ENCODE data around the gene AKAP12. TPM values are rescaled to one million over a fixed set of nuclear protein-coding genes. Genes with fewer than 3 reads are reported as not detected.
A peak's percentile ranks its signal among the peaks of the same experiment; 100 is the strongest.

AKAP12 gene
- total and polyA plus RNA-seq, 2 experiments from 2014 or later = 90.1 to 137 TPM

DNA sequence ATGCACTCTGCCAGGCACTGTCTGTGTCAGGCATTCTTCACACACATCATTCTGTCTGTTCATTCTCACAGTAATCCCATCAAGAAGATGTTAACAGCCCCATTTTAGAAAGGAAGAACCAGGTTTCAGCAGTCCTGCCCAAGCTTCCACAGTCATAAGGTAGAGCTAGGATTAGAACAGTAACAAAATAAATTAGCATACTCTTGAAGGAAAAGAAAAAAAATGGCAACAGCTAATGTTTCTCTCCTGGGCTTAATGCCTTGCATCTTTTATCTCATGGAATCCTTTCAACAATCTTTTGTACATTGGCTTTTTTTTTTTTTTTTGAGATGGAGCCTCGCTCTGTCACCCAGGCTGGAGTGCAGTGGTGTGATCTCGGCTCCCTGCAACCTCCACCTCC lies 32.1 kb upstream of the AKAP12 start (continued):
- TF ChIP-seq ZNF331 (CRISPR knock-in tag; IDR thresholded peaks at IDR 0.05; ENCODE audit: low read depth) (no peak), STAT1 (IDR thresholded peaks at IDR 0.05; ENCODE audit: unreplicated experiment) (no peak), NANOG (IDR thresholded peaks at IDR 0.05; ENCODE audit: borderline replicate concordance) (no peak)
- TF ChIP-seq, protein P1, sequence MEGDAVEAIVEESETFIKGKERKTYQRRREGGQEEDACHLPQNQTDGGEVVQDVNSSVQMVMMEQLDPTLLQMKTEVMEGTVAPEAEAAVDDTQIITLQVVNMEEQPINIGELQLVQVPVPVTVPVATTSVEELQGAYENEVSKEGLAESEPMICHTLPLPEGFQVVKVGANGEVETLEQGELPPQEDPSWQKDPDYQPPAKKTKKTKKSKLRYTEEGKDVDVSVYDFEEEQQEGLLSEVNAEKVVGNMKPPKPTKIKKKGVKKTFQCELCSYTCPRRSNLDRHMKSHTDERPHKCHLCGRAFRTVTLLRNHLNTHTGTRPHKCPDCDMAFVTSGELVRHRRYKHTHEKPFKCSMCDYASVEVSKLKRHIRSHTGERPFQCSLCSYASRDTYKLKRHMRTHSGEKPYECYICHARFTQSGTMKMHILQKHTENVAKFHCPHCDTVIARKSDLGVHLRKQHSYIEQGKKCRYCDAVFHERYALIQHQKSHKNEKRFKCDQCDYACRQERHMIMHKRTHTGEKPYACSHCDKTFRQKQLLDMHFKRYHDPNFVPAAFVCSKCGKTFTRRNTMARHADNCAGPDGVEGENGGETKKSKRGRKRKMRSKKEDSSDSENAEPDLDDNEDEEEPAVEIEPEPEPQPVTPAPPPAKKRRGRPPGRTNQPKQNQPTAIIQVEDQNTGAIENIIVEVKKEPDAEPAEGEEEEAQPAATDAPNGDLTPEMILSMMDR (conservative IDR thresholded peaks at IDR 0.05; ENCODE audit: low read depth in 2 of 2) = no peak

GRCh38 chr6:151209071-151209831 lies 30.5 kb upstream of the AKAP12 start:
- DNase-seq (ENCODE audit: low spot score) (no peak), ATAC-seq (peak; percentile 27; the same call in 2 of the 3 replicates)
- Mint-ChIP-seq H3K4me3 (no peak overlapping the region), H3K4me1 (no peaks in the 10 kb centered on the region; the same call in 2 of the 3 replicates), H3K36me3 (ENCODE audit: low read depth) (peaks cover 14% of the 10 kb centered on the region; the same call in 1 of the 3 replicates), H3K27ac (no peak overlapping the region), H3K9me3 (peaks cover 30% of the 10 kb centered on the region), H3K27me3 (ENCODE audit: insufficient read depth, low read depth, poor library complexity) (peaks cover 10% of the 10 kb centered on the region)
- no peaks in the 10 kb centered on the region for H3K4me1 ChIP-seq (ENCODE audit: insufficient read depth)
- H3K79me2 ChIP-seq (replicated peaks; ENCODE audit: insufficient read depth) = no peaks in the 10 kb centered on the region
- no peaks in the 10 kb centered on the region for H3K9me2 ChIP-seq (ENCODE audit: insufficient read depth)
- no peaks in the 10 kb centered on the region for H3F3A ChIP-seq (replicated peaks; ENCODE audit: low read depth)
- peak overlapping the region; percentile 16; the same call in 1 of the 2 replicates for H2AFZ ChIP-seq
- no peak overlapping the region for H3K4me3 ChIP-seq
- H3K27ac ChIP-seq (ENCODE audit: low read depth) = no peak overlapping the region
- no peaks in the 10 kb centered on the region for H3K27me3 ChIP-seq (ENCODE audit: insufficient read depth)
- H3K36me3 ChIP-seq (ENCODE audit: insufficient read depth) = no peaks in the 10 kb centered on the region; the same call in 1 of the 2 replicates
- no peak overlapping the region for H3K4me2 ChIP-seq
- no peaks in the 10 kb centered on the region for H4K20me1 ChIP-seq (replicated peaks; ENCODE audit: insufficient read depth)
- TF ChIP-seq STAT1 (IDR thresholded peaks at IDR 0.05; ENCODE audit: unreplicated experiment) = no peak
- TF ChIP-seq, protein P2, sequence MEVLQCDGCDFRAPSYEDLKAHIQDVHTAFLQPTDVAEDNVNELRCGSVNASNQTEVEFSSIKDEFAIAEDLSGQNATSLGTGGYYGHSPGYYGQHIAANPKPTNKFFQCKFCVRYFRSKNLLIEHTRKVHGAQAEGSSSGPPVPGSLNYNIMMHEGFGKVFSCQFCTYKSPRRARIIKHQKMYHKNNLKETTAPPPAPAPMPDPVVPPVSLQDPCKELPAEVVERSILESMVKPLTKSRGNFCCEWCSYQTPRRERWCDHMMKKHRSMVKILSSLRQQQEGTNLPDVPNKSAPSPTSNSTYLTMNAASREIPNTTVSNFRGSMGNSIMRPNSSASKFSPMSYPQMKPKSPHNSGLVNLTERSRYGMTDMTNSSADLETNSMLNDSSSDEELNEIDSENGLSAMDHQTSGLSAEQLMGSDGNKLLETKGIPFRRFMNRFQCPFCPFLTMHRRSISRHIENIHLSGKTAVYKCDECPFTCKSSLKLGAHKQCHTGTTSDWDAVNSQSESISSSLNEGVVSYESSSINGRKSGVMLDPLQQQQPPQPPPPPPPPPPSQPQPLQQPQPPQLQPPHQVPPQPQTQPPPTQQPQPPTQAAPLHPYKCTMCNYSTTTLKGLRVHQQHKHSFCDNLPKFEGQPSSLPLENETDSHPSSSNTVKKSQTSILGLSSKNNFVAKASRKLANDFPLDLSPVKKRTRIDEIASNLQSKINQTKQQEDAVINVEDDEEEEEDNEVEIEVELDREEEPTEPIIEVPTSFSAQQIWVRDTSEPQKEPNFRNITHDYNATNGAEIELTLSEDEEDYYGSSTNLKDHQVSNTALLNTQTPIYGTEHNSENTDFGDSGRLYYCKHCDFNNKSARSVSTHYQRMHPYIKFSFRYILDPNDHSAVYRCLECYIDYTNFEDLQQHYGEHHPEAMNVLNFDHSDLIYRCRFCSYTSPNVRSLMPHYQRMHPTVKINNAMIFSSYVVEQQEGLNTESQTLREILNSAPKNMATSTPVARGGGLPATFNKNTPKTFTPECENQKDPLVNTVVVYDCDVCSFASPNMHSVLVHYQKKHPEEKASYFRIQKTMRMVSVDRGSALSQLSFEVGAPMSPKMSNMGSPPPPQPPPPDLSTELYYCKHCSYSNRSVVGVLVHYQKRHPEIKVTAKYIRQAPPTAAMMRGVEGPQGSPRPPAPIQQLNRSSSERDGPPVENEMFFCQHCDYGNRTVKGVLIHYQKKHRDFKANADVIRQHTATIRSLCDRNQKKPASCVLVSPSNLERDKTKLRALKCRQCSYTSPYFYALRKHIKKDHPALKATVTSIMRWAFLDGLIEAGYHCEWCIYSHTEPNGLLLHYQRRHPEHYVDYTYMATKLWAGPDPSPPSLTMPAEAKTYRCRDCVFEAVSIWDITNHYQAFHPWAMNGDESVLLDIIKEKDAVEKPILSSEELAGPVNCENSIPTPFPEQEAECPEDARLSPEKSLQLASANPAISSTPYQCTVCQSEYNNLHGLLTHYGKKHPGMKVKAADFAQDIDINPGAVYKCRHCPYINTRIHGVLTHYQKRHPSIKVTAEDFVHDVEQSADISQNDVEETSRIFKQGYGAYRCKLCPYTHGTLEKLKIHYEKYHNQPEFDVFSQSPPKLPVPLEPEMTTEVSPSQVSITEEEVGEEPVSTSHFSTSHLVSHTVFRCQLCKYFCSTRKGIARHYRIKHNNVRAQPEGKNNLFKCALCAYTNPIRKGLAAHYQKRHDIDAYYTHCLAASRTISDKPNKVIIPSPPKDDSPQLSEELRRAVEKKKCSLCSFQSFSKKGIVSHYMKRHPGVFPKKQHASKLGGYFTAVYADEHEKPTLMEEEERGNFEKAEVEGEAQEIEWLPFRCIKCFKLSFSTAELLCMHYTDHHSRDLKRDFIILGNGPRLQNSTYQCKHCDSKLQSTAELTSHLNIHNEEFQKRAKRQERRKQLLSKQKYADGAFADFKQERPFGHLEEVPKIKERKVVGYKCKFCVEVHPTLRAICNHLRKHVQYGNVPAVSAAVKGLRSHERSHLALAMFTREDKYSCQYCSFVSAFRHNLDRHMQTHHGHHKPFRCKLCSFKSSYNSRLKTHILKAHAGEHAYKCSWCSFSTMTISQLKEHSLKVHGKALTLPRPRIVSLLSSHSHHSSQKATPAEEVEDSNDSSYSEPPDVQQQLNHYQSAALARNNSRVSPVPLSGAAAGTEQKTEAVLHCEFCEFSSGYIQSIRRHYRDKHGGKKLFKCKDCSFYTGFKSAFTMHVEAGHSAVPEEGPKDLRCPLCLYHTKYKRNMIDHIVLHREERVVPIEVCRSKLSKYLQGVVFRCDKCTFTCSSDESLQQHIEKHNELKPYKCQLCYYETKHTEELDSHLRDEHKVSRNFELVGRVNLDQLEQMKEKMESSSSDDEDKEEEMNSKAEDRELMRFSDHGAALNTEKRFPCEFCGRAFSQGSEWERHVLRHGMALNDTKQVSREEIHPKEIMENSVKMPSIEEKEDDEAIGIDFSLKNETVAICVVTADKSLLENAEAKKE (CRISPR knock-in tag; IDR thresholded peaks at IDR 0.05) = no peak
- TF ChIP-seq CREB1 (CRISPR knock-in tag; IDR thresholded peaks at IDR 0.05; ENCODE audit: low read depth) = no peak
- no peak for TF ChIP-seq NANOG (IDR thresholded peaks at IDR 0.05; ENCODE audit: borderline replicate concordance)
- no peak for TF ChIP-seq POLR2AphosphoS5 (IDR thresholded peaks at IDR 0.05; ENCODE audit: low read depth)
- no peak for TF ChIP-seq ETS1 (IDR thresholded peaks at IDR 0.05)
- TF ChIP-seq JUNB (IDR thresholded peaks at IDR 0.05; ENCODE audit: unreplicated experiment) = no peak
- no peak for TF ChIP-seq EZH2phosphoT487 (IDR thresholded peaks at IDR 0.05; ENCODE audit: unreplicated experiment)
- TF ChIP-seq ZNF331 (CRISPR knock-in tag; IDR thresholded peaks at IDR 0.05; ENCODE audit: low read depth) = no peak
- TF ChIP-seq, protein P3, sequence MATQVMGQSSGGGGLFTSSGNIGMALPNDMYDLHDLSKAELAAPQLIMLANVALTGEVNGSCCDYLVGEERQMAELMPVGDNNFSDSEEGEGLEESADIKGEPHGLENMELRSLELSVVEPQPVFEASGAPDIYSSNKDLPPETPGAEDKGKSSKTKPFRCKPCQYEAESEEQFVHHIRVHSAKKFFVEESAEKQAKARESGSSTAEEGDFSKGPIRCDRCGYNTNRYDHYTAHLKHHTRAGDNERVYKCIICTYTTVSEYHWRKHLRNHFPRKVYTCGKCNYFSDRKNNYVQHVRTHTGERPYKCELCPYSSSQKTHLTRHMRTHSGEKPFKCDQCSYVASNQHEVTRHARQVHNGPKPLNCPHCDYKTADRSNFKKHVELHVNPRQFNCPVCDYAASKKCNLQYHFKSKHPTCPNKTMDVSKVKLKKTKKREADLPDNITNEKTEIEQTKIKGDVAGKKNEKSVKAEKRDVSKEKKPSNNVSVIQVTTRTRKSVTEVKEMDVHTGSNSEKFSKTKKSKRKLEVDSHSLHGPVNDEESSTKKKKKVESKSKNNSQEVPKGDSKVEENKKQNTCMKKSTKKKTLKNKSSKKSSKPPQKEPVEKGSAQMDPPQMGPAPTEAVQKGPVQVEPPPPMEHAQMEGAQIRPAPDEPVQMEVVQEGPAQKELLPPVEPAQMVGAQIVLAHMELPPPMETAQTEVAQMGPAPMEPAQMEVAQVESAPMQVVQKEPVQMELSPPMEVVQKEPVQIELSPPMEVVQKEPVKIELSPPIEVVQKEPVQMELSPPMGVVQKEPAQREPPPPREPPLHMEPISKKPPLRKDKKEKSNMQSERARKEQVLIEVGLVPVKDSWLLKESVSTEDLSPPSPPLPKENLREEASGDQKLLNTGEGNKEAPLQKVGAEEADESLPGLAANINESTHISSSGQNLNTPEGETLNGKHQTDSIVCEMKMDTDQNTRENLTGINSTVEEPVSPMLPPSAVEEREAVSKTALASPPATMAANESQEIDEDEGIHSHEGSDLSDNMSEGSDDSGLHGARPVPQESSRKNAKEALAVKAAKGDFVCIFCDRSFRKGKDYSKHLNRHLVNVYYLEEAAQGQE (IDR thresholded peaks at IDR 0.05; ENCODE audit: unreplicated experiment) = no peak

All from GM23338 (cell line).